Breast epithelium (tissue), 4 donors: Measurements from ENCODE around the gene C1orf105. TPM values are rescaled to one million over a fixed set of nuclear protein-coding genes. Genes with fewer than 3 reads are reported as not detected.

ENCODE experiments used
- DNase-seq, 2 donors: peaks; one replicate each; pipeline ENCODE4 v3.0.0-alpha.2; 2019; ENCODE audit warnings: low spot score in 2 of 2
- H3K27ac ChIP-seq, 2 donors: fragments of 200-600 bp; sonication (generic) in 1 of 2; one replicate each; pipeline ENCODE4 v1.5.1; 2016 to 2019; ENCODE audit warnings: mild to moderate bottlenecking in 1 of 2
- H3K27me3 ChIP-seq, 2 donors: fragments of 200-600 bp; sonication (generic) in 1 of 2; one replicate each; pipeline versions ENCODE4 v1.5.1 to v1.6.0; 2017 to 2019; ENCODE audit warnings: control low read depth in 1 of 2, mild to moderate bottlenecking in 1 of 2
- H3K36me3 ChIP-seq: fragments of 200-600 bp; one replicate; pipeline ENCODE4 v1.5.1; 2019
- H3K4me1 ChIP-seq, 2 donors: fragments of 200-600 bp; sonication (generic); one replicate each; pipeline ENCODE4 v1.5.1; 2016 to 2019; ENCODE audit warnings: control low read depth in 1 of 2
- H3K4me3 ChIP-seq, 3 donors: fragments of 200-600 bp; sonication (generic); 1 replicate in 2 of 3; 2 replicates in 1 of 3; pipeline ENCODE4 v1.5.1; 2016 to 2019; ENCODE audit warnings: mild to moderate bottlenecking in 3 of 3, moderate library complexity in 2 of 3
- H3K9me3 ChIP-seq, 2 donors: fragments of 200-600 bp; sonication (generic) in 1 of 2; one replicate each; pipeline ENCODE4 v1.5.1; 2016 to 2019; ENCODE audit warnings: control low read depth in 1 of 2
- POLR2A ChIP-seq: fragments of 450-650 bp; IDR thresholded peaks from one replicate; pipeline ENCODE4 v1.6.1; 2016; ENCODE audit warnings: antibody characterized with exemption, mild to moderate bottlenecking, moderate library complexity
- POLR2AphosphoS5 ChIP-seq, 3 donors: sonication (generic); formaldehyde crosslinking; IDR thresholded peaks; one replicate each; pipeline ENCODE4 v1.6.1; 2017; ENCODE audit warnings: antibody characterized with exemption in 3 of 3
- intact Hi-C: fragments of 100-400 bp; cut with DNase I; formaldehyde crosslinking; loops from one replicate; pipeline ENCODE4 v1.15.1; 2023; ENCODE audit warnings: low total_unique reads
- total RNA-seq, 3 donors: library from RNA; depleted of rRNA; stranded (reverse); fragments of >200 nt; gene quantifications; one replicate each; pipeline ENCODE4 v1.1.0, GENCODE V29; 2016
- TF ChIP-seq, protein P1 (sequence below), 3 donors: fragments of 450-650 bp; IDR thresholded peaks; one replicate each; pipeline ENCODE4 v1.5.1; 2016 to 2017; ENCODE audit warnings: antibody characterized with exemption in 3 of 3, mild to moderate bottlenecking in 3 of 3, moderate library complexity in 3 of 3

C1orf105 gene
- total RNA-seq, 3 donors from 2014 or later = not detected

DNA sequence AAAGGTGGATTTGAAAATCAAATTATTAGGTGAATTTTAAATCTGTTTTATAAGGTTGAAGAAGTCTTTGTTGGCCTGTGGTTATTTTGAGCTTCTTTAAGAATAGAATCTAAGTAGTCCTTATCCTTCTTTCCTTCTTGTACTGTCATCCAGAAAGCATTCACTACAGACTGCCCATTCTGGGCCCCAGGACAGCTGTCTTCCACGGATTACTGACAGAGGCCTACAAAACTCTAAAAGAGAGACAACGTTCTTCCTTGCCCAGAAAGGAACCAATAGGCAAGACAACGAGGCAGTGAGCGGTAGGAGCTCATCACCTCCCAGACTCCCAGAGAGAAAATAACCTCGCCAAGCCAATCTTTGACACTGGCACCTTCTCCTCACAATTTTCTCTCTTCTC lies 47.8 kb downstream of the C1orf105 start:
- no peak overlapping the region for H3K27ac ChIP-seq
- no peak overlapping the region for H3K4me3 ChIP-seq
- no peaks in the 10 kb centered on the region for H3K9me3 ChIP-seq
- DNase-seq = no peak
- H3K4me1 ChIP-seq = no peaks in the 10 kb centered on the region
- no peaks in the 10 kb centered on the region for H3K36me3 ChIP-seq
- no peaks in the 10 kb centered on the region for H3K27me3 ChIP-seq
- TF ChIP-seq POLR2A = no peak
- TF ChIP-seq POLR2AphosphoS5 (IDR thresholded peaks at IDR 0.05) = no peak
- TF ChIP-seq, protein P1, sequence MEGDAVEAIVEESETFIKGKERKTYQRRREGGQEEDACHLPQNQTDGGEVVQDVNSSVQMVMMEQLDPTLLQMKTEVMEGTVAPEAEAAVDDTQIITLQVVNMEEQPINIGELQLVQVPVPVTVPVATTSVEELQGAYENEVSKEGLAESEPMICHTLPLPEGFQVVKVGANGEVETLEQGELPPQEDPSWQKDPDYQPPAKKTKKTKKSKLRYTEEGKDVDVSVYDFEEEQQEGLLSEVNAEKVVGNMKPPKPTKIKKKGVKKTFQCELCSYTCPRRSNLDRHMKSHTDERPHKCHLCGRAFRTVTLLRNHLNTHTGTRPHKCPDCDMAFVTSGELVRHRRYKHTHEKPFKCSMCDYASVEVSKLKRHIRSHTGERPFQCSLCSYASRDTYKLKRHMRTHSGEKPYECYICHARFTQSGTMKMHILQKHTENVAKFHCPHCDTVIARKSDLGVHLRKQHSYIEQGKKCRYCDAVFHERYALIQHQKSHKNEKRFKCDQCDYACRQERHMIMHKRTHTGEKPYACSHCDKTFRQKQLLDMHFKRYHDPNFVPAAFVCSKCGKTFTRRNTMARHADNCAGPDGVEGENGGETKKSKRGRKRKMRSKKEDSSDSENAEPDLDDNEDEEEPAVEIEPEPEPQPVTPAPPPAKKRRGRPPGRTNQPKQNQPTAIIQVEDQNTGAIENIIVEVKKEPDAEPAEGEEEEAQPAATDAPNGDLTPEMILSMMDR (IDR thresholded peaks at IDR 0.05) = no peak
- intact Hi-C loops = no loop called here

DNA sequence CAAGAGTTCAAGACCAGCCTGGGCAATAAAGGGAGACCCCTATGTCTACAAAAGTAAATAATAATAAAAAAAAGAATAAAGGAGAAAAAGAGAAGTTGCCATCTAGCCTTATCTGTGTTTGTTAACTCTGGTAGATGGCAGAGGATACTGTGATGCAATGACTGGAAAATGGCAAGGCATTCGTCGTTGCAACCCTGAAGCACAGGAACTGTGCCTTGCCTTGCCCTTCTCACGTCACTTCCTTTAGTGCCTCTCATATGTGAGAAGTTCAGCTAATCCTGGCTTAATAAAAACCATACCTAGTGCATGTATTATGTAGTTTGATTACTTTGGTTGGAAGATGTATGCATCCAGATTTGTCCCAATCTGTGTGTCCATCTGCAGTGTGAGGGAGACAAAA lies 49.2 kb downstream of the C1orf105 start:
- H3K9me3 ChIP-seq = no peaks in the 10 kb centered on the region
- H3K4me3 ChIP-seq = no peak overlapping the region
- no peaks in the 10 kb centered on the region for H3K4me1 ChIP-seq
- no peak overlapping the region for H3K27ac ChIP-seq
- TF ChIP-seq POLR2AphosphoS5 (IDR thresholded peaks at IDR 0.05) = no peak
- TF ChIP-seq, protein P1 (IDR thresholded peaks at IDR 0.05) = no peak
- TF ChIP-seq POLR2A = no peak
- no peaks in the 10 kb centered on the region for H3K27me3 ChIP-seq
- intact Hi-C loops = no loop called here
- no peaks in the 10 kb centered on the region for H3K36me3 ChIP-seq
- no peak for DNase-seq

DNA sequence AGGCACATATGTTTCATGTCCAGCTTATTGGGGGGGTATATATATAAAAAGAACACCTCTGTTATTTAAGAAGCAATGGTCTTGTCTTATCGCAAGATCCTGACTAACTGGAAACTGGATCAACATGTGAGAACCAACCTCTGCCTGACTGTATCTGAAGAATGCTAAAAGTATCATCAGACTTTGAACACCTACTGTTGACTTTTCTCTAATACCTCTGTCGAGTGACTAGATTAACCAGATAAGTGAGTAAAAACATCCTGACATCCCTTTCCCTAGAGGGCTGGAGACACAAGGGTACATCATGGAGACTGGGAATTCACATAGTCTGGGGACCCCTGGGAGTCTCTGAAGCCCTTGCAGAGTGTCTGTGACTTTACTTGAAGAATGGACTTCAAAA lies 49.7 kb downstream of the C1orf105 start:
- H3K9me3 ChIP-seq = no peaks in the 10 kb centered on the region
- TF ChIP-seq POLR2A (no peak), POLR2AphosphoS5 (IDR thresholded peaks at IDR 0.05) (no peak)
- TF ChIP-seq, protein P1 (IDR thresholded peaks at IDR 0.05) = no peak
- H3K27ac ChIP-seq = no peak overlapping the region
- no peaks in the 10 kb centered on the region for H3K27me3 ChIP-seq
- no peak overlapping the region for H3K4me3 ChIP-seq
- H3K36me3 ChIP-seq = no peaks in the 10 kb centered on the region
- no peak for DNase-seq
- H3K4me1 ChIP-seq = no peaks in the 10 kb centered on the region
- intact Hi-C loops = no loop called here

DNA sequence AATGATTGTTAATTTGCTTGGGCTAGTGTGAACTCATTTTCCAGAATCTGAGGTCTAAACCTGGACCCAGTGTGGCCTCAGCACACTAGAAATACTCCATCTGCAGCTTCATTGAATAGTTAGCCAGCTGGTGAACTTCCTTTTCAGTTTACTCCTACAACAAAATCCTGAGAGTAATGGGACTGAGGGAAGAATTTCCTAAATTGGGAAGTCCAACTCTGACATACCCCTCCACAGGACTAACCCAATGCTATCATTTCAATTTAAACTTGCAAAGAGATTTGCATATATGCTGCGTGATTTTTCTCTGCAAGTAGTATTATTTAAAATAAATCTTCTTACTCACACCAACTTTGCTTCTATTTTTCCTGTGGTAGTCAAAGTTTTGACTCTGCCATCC lies 51.2 kb downstream of the C1orf105 start:
- no peaks in the 10 kb centered on the region for H3K9me3 ChIP-seq
- no peak overlapping the region for H3K4me3 ChIP-seq
- H3K27me3 ChIP-seq = no peaks in the 10 kb centered on the region
- TF ChIP-seq POLR2AphosphoS5 (IDR thresholded peaks at IDR 0.05) = no peak
- no peak for TF ChIP-seq POLR2A
- TF ChIP-seq, protein P1 (IDR thresholded peaks at IDR 0.05) = no peak
- no peaks in the 10 kb centered on the region for H3K36me3 ChIP-seq
- no peak overlapping the region for H3K27ac ChIP-seq
- no peaks in the 10 kb centered on the region for H3K4me1 ChIP-seq
- no peak for DNase-seq
- intact Hi-C loops = no loop called here

DNA sequence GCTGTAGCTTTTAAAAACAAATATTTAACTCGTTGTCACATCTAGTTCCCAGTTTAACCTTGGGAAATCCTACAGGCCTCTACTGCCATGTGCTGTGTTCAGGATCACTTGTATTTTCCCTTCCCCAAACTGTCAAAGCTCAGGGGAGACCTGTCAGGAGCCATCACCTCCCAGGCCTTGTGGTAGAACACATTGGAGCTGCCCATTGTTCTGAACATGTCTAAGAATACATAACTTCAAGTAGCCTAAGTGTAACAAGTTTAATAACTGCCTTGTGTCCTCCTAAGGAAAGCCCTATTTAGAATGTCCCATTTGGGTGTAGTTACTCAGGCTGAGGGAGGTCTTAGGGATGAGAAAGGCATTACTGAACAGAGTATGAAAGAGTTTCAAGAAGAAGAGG lies 52.0 kb downstream of the C1orf105 start:
- no peak for DNase-seq
- Histone ChIP-seq H3K27ac (no peak overlapping the region), H3K9me3 (no peaks in the 10 kb centered on the region), H3K4me3 (no peak overlapping the region), H3K36me3 (no peaks in the 10 kb centered on the region), H3K4me1 (no peaks in the 10 kb centered on the region), H3K27me3 (no peaks in the 10 kb centered on the region)
- no peak for TF ChIP-seq POLR2AphosphoS5 (IDR thresholded peaks at IDR 0.05)
- intact Hi-C loops = no loop called here

DNA sequence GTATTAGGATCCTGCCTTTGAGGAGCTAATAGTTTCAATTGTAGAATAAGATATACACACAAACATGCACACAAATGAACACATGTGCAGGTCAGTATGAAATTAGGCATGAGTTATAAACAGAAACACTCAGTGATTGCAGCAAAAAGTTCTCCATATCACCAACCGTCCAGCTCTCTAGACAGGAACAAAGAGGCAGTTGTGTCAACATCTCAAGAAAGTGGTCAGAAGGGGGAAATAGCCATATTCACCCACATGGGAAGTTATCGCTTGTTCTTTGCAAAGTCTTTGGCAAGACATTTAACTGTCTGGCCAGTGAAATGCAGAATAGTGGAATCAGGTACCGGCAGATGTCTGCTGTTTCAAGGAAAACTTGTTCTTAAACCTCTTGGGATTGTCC lies 52.8 kb downstream of the C1orf105 start:
- H3K4me1 ChIP-seq = no peaks in the 10 kb centered on the region
- H3K36me3 ChIP-seq = no peaks in the 10 kb centered on the region
- intact Hi-C loops = no loop called here
- H3K9me3 ChIP-seq = no peaks in the 10 kb centered on the region
- no peak overlapping the region for H3K27ac ChIP-seq
- H3K4me3 ChIP-seq = no peak overlapping the region
- H3K27me3 ChIP-seq = no peaks in the 10 kb centered on the region
- TF ChIP-seq POLR2AphosphoS5 (IDR thresholded peaks at IDR 0.05) (no peak), POLR2A (no peak)
- TF ChIP-seq, protein P1 (IDR thresholded peaks at IDR 0.05) = no peak
- DNase-seq = no peak
